ES-I3 (cell line): Measurements from ENCODE around the gene PCSK6.
"Not testable (repeated sequence)": the region's sequence is repeated elsewhere in the genome, so short reads cannot be mapped to it uniquely, and the experiment has no call there.

Experiments
- H3K36me3 ChIP-seq: 2 replicates; pipeline ENCODE4 v1.6.1; 2013; ENCODE audit warnings: mild to moderate bottlenecking, low read length, control low read depth, moderate library complexity; ENCODE audit not compliant: insufficient read depth
- H3K4me1 ChIP-seq: 2 replicates; pipeline ENCODE4 v1.6.1; 2013; ENCODE audit warnings: mild to moderate bottlenecking, control low read depth, low read length; ENCODE audit not compliant: insufficient read depth
- H3K9ac ChIP-seq: 2 replicates; pipeline ENCODE4 v1.6.1; 2013; ENCODE audit warnings: low read depth, mild to moderate bottlenecking, low read length, moderate library complexity
- H3K9me3 ChIP-seq: 2 replicates; pipeline ENCODE4 v1.6.1; 2013; ENCODE audit warnings: mild to moderate bottlenecking, low read length, moderate library complexity; ENCODE audit not compliant: control insufficient read depth, insufficient read depth

PCSK6 gene

DNA sequence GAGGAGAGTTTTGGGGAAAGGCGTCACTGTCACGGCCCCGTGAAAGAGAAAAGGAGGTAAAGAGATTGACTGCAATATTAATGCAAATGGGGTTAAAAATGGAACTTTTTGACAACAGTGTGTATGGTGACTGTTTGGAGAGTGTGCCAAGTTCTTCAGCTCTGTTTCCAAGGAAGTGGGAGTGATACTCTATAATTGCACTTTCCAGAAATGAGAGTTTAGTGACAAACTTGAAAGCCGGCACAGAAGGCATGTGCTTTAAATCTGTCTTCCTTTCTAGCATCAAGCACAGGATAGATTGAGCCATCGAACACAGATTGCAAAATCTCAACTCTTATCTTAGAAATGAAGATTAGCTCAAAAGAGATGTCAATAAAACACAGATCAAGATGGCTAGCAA, 142.6 kb downstream of the PCSK6 start:
- Histone ChIP-seq H3K9me3 (no peaks in the 10 kb centered on the region), H3K9ac (no peak overlapping the region), H3K36me3 (no peaks in the 10 kb centered on the region), H3K4me1 (no peaks in the 10 kb centered on the region)

DNA sequence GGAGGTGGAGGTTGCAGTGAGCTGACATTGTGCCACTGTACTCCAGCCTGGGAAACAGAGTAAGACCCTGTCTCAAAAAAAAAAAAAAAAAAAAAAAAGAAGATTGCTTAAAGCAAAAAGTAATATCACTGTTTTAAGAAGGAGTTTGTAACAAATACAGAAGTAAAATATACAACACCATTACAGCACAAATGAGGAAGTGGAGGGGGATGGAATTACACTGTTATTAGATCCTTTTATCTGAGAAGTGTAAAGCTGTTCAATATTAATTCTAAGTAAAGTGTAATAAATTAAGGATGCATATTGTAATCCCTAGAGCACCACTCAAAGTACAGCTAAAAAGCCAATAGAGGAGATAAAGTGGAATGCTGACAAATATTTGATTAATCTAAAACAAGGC, 147.5 kb downstream of the PCSK6 start:
- H3K9ac ChIP-seq = no peak overlapping the region
- H3K36me3 ChIP-seq = no peaks in the 10 kb centered on the region
- H3K9me3 ChIP-seq = no peaks in the 10 kb centered on the region
- no peaks in the 10 kb centered on the region for H3K4me1 ChIP-seq

DNA sequence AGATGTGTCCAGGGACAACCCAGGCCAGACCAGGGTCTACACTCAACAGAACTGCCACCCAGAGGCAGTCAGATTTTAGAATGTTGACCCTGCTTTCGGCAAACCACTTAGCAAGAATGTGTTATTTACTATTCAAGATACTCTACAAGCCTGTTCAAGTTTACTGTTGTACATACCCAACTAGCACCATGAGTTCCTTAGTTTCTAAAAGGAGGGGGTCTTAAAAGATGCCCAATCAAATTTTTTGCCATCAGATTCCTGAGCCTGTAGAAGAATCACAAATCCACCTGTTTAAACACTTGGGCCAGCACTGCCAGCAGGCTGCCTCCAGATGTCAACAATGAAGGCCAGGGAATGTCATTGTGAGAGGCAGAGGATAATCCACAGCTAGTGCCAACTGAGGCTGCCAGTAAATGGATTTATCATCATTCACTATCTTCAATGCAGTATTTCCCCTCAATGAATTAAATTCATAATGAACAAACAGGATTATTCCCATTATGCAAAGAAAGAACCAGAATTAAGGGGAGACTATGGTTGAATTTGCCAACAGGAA, 150.9 kb downstream of the PCSK6 start:
- no peak overlapping the region for H3K9ac ChIP-seq
- no peaks in the 10 kb centered on the region for H3K4me1 ChIP-seq
- H3K36me3 ChIP-seq = no peaks in the 10 kb centered on the region
- peaks cover 7% of the 10 kb centered on the region; the same call in 1 of the 2 replicates for H3K9me3 ChIP-seq

DNA sequence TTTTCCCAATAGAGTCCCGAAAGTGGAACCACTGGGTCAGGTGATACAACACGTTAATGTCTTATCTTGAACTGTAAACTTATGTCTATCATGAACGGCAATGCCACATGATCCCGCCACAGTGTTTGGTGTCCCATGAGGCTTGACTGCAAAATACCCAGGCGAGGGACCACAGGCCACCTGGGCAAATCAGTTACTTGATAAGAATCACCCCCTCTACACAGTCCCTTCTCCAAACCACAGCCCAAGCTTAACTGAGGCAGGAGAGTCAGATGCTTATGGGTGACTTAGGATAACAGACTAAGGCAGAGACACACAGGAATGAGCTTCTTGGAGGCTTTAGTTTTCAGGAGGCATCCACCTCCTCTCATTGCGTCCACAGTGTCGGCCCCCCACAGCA, 151.5 kb downstream of the PCSK6 start:
- H3K9ac ChIP-seq = no peak overlapping the region

DNA sequence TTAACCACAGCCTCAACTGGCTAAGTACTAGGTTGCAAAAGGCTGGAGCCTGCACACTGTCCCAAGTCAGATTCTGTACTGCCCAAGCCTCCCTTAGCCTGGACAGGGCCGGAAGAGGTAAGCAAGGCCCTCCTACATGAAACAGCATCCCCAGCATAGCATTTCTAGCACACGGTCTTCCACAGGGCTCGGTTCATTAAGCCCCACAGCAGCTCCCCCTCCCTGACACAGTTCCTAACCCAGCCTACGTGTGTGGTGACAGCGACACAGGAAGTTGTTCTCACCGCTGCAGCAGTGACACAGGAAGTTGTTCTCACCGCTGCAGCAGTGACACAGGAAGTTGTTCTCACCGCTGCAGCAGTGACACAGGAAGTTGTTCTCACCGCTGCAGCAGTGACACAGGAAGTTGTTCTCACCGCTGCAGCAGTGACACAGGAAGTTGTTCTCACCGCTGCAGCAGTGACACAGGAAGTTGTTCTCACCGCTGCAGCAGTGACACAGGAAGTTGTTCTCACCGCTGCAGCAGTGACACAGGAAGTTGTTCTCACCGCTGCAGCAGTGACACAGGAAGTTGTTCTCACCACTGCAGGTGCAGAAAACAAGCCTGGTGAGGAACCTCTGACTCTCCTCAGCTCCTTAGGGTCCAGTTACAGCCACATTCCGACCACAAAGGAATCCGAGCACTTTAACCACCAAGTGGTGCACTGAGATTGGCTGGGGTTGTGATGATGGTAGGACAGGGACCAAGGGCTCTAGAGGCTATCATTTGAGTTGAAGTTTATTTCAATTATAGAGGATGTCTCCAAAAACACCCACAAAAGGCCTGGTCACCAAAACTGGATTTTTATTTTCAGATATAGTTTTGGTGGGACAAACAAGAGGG, 155.4 kb downstream of the PCSK6 start:
- H3K36me3 ChIP-seq, H3K9ac ChIP-seq, H3K4me1 ChIP-seq, H3K9me3 ChIP-seq: not testable (repeated sequence)

More for the DNA sequence above, 151.5 kb downstream of the PCSK6 start:
- H3K4me1 ChIP-seq = no peaks in the 10 kb centered on the region
- peaks cover 7% of the 10 kb centered on the region; the same call in 1 of the 2 replicates for H3K9me3 ChIP-seq
- no peaks in the 10 kb centered on the region for H3K36me3 ChIP-seq

DNA sequence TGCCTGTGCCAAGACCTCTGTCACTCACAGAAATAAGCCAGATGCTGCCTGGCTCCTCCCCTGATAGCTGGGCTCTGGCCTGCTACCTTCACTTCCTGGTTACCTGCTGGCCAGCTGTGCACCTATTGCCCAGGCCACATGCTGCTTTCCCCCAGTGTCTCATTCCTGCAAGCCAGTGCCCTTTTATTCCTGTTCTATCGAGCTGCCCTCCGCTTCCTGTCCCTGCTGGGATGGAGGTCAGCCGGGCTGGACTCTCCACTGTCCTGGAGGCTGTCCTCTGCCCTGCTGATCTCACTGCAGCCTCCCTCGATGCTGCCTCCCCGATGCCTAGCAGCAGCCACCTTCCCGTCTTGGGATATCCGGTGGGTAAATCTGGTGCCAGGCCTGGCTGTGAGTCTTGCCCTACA, 157.4 kb downstream of the PCSK6 start:
- no peaks in the 10 kb centered on the region for H3K4me1 ChIP-seq
- H3K9me3 ChIP-seq = peaks cover 7% of the 10 kb centered on the region; the same call in 1 of the 2 replicates
- H3K9ac ChIP-seq = no peak overlapping the region
- H3K36me3 ChIP-seq = no peaks in the 10 kb centered on the region

DNA sequence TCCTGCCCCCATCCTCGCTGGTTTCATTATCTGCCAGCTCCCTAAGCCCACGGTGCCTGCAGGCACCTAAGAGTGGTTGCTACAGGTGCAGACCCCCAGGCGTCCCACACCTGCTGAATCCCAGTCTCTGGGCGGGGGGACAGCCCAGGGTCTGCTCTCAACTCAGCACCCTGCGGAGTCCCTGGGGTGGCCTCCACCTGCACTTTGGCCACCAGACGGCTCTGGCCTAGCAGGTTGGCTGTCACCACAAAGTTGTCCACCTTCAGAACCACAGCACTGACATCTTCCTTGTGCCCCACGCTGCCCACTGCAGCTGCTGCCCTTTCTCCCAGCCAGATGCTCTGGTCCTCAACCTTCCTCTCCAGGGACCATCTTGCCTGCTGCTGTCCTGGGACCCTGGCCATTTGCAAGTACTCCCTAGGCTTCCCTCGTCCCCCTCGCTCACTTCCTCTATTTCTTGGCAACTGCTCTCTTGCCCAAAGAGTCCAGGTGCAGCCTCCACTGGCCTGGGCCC, 159.6 kb downstream of the PCSK6 start:
- peaks cover 6% of the 10 kb centered on the region; the same call in 1 of the 2 replicates for H3K9me3 ChIP-seq
- no peak overlapping the region for H3K9ac ChIP-seq
- H3K36me3 ChIP-seq = no peaks in the 10 kb centered on the region
- no peaks in the 10 kb centered on the region for H3K4me1 ChIP-seq

DNA sequence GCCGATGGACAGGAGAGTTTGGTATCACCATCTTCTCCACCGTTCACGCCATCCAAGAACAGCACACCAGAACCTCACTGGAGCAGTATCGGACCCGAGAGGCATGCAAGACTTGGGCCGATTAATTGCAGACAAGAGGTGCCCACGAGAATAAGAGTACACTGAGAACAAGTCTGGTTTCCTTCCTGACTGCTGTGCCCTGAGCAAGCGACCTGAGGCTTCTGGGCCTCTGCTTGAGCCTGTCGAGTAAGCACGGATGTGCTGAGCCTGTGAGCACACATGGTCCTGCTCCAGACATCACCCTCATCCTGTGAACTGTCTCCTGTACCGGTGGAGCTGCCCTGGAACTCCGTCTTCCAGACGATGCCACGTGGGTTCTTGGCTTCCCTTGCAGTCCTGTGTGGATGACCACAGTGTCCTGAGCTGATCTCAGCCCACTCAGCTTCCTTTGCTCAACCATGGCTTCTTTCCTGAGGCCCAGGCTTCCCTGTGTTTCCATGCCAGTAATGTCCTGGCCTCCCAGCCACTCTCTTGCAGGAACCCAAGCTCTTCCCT, 160.1 kb downstream of the PCSK6 start:
- Histone ChIP-seq H3K9me3 (peaks cover under 1% of the 10 kb centered on the region; the same call in 1 of the 2 replicates), H3K36me3 (no peaks in the 10 kb centered on the region), H3K4me1 (no peaks in the 10 kb centered on the region), H3K9ac (no peak overlapping the region)

DNA sequence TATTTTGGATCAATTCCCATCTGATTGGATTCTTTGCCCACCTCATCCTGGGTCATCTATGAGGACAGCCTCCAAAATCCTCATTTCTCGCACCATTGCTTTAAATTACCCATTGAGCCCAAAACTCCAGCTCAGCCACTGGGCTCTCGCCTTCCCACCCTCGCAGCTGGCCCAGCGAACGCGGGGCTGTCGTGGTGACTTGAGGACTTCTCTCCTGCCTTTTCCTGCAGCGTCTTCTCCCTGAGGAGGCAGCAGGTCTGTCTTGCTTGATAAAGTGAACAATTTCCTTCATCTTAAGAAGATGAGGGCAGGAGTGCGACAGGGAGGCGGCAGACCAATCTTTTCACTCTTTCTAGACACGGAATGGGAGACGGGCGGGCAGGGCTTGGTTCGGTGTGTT, 161.5 kb downstream of the PCSK6 start:
- Histone ChIP-seq H3K9me3 (no peaks in the 10 kb centered on the region), H3K4me1 (no peaks in the 10 kb centered on the region), H3K9ac (no peak overlapping the region), H3K36me3 (no peaks in the 10 kb centered on the region)

DNA sequence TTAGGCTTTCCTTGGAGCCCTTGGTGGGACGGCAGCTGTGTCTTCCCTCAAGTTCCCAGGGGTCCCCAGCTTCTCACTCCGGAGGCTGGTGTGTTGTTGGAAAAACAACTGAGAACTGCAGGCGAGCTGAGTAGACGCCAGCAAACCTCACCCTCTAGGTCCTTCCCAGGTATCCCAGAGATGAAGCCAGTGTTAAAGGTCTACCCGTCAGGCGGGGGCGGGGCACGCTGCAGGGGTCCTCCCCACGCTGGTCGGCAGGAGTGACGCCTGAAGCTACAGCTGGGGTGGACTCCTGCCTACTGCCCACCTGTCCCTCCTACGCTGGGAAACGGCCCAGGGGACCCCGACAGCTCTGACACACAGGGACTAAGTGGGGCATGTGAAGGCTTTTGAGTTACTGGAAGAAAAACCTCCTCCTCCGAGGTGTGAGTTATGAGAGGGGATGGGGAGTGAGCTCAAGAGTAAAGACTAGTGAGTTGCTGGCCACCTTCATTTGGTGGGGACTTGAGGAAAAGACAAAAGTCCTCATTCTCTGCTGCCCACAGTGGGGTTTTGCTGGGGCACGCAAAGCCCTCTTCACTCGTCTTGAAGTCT, 162.3 kb downstream of the PCSK6 start:
- no peak overlapping the region for H3K9ac ChIP-seq
- no peaks in the 10 kb centered on the region for H3K4me1 ChIP-seq
- no peaks in the 10 kb centered on the region for H3K36me3 ChIP-seq
- no peaks in the 10 kb centered on the region for H3K9me3 ChIP-seq

DNA sequence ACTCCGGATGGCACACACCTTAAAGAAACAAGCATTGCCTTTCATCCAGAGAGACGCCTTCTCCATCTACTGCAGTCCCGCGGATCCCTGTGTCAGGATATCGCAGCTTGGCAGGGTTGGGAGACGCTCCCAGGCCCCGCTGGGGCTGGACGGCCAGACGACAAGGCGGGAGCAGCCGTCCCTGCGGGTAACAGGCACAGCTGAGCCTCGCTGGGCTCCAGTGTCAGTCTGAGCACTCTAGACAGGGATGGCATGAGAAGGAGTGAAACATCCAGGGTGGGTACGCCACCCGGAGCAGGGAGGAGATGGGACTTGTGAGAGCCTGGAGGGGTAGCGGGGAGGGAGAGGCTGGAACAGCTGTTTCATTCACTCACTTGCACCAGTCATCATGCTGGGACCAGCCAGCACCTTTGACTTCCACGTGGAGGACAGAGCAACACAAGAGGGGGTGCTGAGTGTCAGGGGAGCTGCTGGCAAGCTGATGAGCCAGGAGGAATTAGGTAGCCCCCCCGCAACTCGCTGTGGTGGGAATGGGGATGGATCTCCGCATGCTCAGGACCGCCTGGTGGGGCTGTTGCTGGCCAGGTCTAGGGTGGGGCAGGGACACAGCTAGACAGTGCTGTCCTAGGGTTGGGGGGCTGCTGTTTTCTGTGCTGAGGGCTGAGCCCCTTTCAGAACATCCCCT, 162.9 kb downstream of the PCSK6 start:
- Histone ChIP-seq H3K4me1 (no peaks in the 10 kb centered on the region), H3K36me3 (no peaks in the 10 kb centered on the region)

DNA sequence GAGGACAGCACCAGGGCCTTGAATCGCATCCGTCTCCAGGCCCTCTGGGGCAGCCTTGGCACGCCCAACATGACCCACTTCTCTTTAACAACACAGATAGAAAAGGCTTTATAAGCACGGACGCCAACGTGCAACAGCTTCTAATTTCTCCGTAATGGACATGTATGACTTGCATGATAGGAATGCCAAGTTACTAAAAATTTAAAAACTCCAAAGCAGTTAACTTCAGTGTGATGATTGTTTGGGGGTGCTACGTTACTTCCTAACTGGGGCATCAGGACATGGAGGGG, 163.5 kb downstream of the PCSK6 start:
- H3K36me3 ChIP-seq = no peaks in the 10 kb centered on the region
- no peaks in the 10 kb centered on the region for H3K9me3 ChIP-seq
- H3K9ac ChIP-seq = no peak overlapping the region
- no peaks in the 10 kb centered on the region for H3K4me1 ChIP-seq

More for the DNA sequence above, 162.9 kb downstream of the PCSK6 start:
- Histone ChIP-seq H3K9me3 (no peaks in the 10 kb centered on the region), H3K9ac (no peak overlapping the region)

DNA sequence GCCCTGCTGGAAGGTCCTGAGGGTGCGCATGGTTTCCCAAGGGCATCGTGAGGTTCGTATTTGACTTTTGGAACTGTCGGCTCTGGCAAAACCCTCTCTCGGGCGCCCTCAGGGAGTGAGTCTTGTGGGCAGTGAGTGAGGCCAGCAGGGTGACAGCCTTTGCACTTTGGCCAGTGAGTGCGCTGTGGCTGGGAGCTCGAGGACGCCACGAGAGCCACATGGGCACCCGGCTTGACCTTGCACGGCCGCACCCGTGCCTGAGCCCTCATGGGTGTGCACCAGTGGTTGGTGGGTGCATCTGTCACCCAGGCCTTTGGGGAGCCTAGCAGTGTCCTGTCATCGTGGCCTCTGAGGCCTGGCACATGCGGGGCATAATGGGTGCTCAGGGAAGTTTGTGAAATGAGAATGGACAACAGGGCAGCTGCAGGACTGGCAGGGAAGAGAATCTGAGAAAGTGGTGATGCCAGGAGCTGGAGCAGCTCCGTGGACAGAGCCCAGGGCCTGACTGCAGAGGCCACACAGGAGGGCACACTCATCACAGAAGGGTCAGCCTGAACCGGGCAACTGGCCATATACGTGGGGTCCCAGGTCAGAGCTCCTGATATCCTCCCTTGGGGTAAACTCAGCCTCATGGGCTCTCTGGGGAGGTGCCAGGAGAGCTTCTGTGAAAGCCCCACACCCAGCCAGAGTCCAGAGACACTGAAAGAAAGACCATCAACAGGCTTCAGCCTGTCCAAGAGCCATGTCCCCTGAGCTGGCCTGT, 164.1 kb downstream of the PCSK6 start:
- Histone ChIP-seq H3K9me3 (no peaks in the 10 kb centered on the region), H3K4me1 (no peaks in the 10 kb centered on the region), H3K36me3 (no peaks in the 10 kb centered on the region), H3K9ac (no peak overlapping the region)
